Posterior vena cava (tissue), 2 donors: Measurements from ENCODE around the gene CCND1. TPM values are rescaled to one million over a fixed set of nuclear protein-coding genes. Genes with fewer than 3 reads are reported as not detected.
"Not testable (repeated sequence)": the region's sequence is repeated elsewhere in the genome, so short reads cannot be mapped to it uniquely, and the experiment has no call there.

ENCODE experiments used
- DNase-seq: peaks from one replicate; pipeline ENCODE4 v3.0.0-alpha.2; 2020; ENCODE audit warnings: low spot score
- intact Hi-C, 2 donors: fragments of 100-400 bp; cut with DNase I; formaldehyde crosslinking; loops; one replicate each; pipeline versions ENCODE4 v1.14.1 to v1.14.2; 2022 to 2023
- total RNA-seq, 2 donors: library from RNA; stranded (reverse); fragmentation: NEBNext Ultra II Directional; extraction: Animal tissue kit (Norgen Biotek cat#: 25700); gene quantifications; one replicate each; pipeline ENCODE4 v1.2.1, GENCODE V29; 2021
- donor health status: DM: yes; HTN: yes; CAD: no.
- donor health status: DM: yes; HTN: yes; CAD: no.

CCND1 gene
- total RNA-seq, 2 donors from 2014 or later: 65.8 to 100 TPM

DNA sequence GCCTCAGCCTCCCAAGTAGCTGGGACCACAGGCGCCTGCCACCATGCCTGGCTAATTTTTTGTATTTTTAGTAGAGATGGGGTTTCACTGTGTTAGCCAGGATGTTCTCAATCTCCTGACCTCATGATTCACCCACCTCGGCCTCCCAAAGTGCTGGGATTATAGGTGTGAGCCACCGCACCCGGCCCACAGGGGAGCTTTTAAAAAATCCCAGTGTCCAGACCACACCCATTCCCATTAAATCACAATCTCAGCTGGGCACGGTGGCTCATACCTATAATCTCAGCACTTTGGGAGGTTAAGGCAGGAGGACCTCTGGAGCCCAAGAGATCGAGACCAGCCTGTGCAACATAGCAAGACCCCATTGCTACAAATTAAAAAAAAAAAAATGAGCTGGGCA lies 55.0 kb downstream of the CCND1 start:
- DNase-seq: peak; percentile 24
- intact Hi-C loops: not testable (repeated sequence)

DNA sequence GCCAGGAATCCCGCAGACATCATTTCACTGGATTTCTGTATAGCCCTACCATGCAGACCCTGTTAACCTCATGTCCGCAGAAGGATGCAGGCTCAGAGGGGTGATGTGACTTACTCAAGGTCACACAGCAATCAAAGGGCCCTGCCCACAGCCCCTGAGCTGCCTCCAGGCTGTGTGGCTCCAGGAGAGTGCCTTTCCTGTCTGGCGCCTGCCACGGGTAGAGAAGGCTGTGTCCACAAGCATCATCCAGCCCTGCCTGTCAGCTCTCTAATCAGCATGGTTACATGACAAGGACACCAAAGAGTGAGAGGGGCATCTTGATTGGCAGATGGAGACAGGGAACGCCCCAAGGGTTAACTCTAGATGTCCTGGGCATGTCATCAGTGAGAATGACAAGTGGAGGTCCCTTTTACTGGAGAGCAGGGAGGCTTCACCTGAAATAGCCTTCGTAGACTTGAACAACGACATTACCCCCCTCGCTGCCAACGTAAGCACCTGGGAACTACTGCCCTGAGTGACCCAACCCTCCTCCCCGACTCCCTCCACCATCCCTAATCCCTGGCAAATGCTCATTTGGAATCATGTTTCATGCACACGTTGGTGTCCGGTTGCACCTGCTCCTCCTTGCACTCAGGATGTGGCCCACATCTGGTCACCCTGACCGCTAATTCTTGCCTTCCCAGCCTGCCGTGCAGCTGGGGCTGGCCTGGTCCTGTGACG lies 56.0 kb downstream of the CCND1 start:
- intact Hi-C loops: no loop called here
- DNase-seq: peak; percentile 42

DNA sequence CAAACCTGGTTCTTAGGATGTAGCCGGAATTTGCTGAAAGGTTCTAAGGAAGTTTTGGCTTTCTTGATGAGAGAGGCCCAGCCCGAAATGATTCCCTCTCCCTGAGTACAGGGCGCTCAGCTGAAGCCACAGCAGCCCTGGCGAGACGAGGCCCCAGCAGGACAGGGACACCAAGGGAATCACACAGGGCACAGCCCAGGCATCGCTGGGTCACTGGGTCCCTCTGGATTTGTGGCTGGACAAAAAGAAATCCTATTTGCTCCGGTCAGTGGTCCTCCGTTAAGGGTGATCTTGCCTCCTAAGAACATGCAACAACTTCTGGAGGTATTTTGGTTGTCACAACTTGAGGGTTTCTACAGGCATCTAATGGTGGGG lies 56.5 kb downstream of the CCND1 start:
- intact Hi-C loops: no loop called here
- DNase-seq: peak; percentile 32

GRCh38 chr11:69697861-69698260 lies 56.9 kb downstream of the CCND1 start:
- DNase-seq: peak; percentile 74
- intact Hi-C loops: no loop called here

GRCh38 chr11:69698362-69698761 lies 57.4 kb downstream of the CCND1 start:
- intact Hi-C loops: no loop called here
- peak; percentile 30 for DNase-seq

GRCh38 chr11:69699213-69699612 lies 58.3 kb downstream of the CCND1 start:
- intact Hi-C loops: no loop called here
- peak; percentile 75 for DNase-seq

GRCh38 chr11:69700278-69701140 lies 59.6 kb downstream of the CCND1 start:
- peak; percentile 75 for DNase-seq
- intact Hi-C loops: no loop called here

GRCh38 chr11:69702239-69702691 lies 61.3 kb downstream of the CCND1 start:
- peak; percentile 68 for DNase-seq
- intact Hi-C loops: no loop called here

GRCh38 chr11:69702769-69703452 lies 62.0 kb downstream of the CCND1 start:
- intact Hi-C loops: no loop called here
- DNase-seq: peak; percentile 56

GRCh38 chr11:69703453-69703767 lies 62.5 kb downstream of the CCND1 start:
- intact Hi-C loops: no loop called here
- DNase-seq: no peak

Other genes starting within 250 kb of the CCND1 start
- not detected for gene LINC01488, start 159.5 kb upstream of the CCND1 start, total RNA-seq
- 10 to 100 TPM; 17.2 to 18.5 TPM for gene LTO1, start 34.2 kb downstream of the CCND1 start, total RNA-seq
- not detected for gene FGF19, start 62.9 kb downstream of the CCND1 start, total RNA-seq
- gene FGF4, start 134.2 kb downstream of the CCND1 start, total RNA-seq: not detected
- not detected for gene FGF3, start 178.3 kb downstream of the CCND1 start, total RNA-seq